ENCODE data around the gene LNPEP.

The LNPEP gene

DNA sequence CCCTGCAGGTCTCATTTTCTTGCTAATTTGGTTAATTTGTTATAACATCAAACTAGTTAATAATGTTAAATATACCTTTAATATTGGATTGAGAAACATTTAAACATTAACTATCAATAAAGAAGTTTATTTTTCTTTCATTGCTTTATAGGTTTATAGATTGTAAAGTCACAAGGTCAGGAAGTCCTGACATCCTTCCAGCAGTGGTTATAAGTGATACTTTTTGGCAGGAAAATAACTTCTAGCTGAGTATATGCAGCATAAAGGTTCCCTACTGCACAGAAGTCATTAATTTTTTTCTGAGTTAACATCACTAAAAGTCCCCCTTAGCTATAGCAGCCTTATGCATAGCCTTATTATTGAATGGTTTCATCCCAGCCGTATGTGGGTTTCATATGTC is 85.5 kb downstream of the LNPEP start:
- Histone ChIP-seq H3K27me3 (ENCODE audit: control insufficient read depth, insufficient read depth, low read length) (no peaks in the 10 kb centered on the region), H3K36me3 (ENCODE audit: control insufficient read depth, insufficient read depth, low read length) (peaks cover 21% of the 10 kb centered on the region), H3K27ac (ENCODE audit: low read depth, low read length) (no peak overlapping the region), H3K9ac (ENCODE audit: low read length) (no peak overlapping the region), H3K4me3 (ENCODE audit: low read length) (no peak overlapping the region), H3K4me1 (ENCODE audit: control insufficient read depth, insufficient read depth, low read length) (peaks cover 2% of the 10 kb centered on the region)

DNA sequence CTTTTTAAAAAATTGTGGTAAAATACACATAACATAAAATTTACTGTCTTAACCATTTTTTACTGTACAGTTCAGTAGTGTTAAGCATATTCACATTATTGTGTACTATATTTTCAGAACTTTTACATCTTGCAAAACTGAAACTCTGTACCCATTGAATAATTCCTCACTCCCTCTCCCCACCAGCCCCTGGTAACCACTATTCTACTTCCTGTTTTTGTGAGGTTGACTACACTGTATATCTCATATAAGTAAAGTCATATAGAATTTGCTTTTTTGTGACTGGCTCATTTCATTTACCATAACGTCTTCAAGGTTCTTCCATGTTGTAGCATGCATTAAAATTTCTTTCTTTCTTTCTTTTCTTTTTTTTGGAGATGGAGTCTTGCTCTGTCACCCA is 87.0 kb downstream of the LNPEP start:
- H3K4me1 ChIP-seq (ENCODE audit: control insufficient read depth, insufficient read depth, low read length), result peaks cover 2% of the 10 kb centered on the region
- peaks cover 25% of the 10 kb centered on the region for H3K36me3 ChIP-seq (ENCODE audit: control insufficient read depth, insufficient read depth, low read length)
- no peaks in the 10 kb centered on the region for H3K27me3 ChIP-seq (ENCODE audit: control insufficient read depth, insufficient read depth, low read length)
- no peak overlapping the region for H3K9ac ChIP-seq (ENCODE audit: low read length)
- H3K4me3 ChIP-seq (ENCODE audit: low read length), result no peak overlapping the region
- no peak overlapping the region for H3K27ac ChIP-seq (ENCODE audit: low read depth, low read length)

- Histone ChIP-seq H3K9ac (ENCODE audit: low read length) (no peak overlapping the region), H3K4me1 (ENCODE audit: control insufficient read depth, insufficient read depth, low read length) (no peaks in the 10 kb centered on the region), H3K4me3 (ENCODE audit: low read length) (no peak overlapping the region), H3K36me3 (ENCODE audit: control insufficient read depth, insufficient read depth, low read length) (peaks cover 31% of the 10 kb centered on the region), H3K27ac (ENCODE audit: low read depth, low read length) (no peak overlapping the region), H3K27me3 (ENCODE audit: control insufficient read depth, insufficient read depth, low read length) (no peaks in the 10 kb centered on the region)
Measured at GRCh38 chr5:97026721-97027120, 90.8 kb downstream of the LNPEP start.

DNA sequence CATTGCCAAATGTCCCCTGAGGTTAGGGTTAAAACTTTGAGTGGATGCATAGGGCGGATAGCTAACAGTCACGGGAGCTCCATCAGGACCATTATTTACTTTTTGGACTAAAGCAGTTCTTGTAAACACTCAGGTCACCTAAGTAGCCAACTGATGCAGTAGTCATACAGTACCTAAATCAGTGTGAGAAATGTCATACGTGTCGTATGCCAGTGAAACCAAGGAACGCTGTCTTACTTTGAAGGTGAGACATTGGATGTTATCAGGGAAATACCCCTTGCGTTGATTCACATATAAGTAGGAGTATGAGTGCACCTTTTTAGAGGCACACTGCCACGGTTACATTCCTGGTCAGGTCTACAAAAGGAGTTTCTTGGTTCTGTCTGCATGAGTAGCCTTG is 101.9 kb downstream of the LNPEP start:
- H3K27ac ChIP-seq (ENCODE audit: low read depth, low read length), result no peak overlapping the region
- no peak overlapping the region for H3K4me3 ChIP-seq (ENCODE audit: low read length)
- no peaks in the 10 kb centered on the region for H3K27me3 ChIP-seq (ENCODE audit: control insufficient read depth, insufficient read depth, low read length)
- no peaks in the 10 kb centered on the region for H3K36me3 ChIP-seq (ENCODE audit: control insufficient read depth, insufficient read depth, low read length)
- no peaks in the 10 kb centered on the region for H3K4me1 ChIP-seq (ENCODE audit: control insufficient read depth, insufficient read depth, low read length)
- no peak overlapping the region for H3K9ac ChIP-seq (ENCODE audit: low read length)

- Histone ChIP-seq H3K4me1 (ENCODE audit: control insufficient read depth, insufficient read depth, low read length) (no peaks in the 10 kb centered on the region), H3K27ac (ENCODE audit: low read depth, low read length) (no peak overlapping the region), H3K9ac (ENCODE audit: low read length) (no peak overlapping the region), H3K4me3 (ENCODE audit: low read length) (no peak overlapping the region), H3K36me3 (ENCODE audit: control insufficient read depth, insufficient read depth, low read length) (no peaks in the 10 kb centered on the region), H3K27me3 (ENCODE audit: control insufficient read depth, insufficient read depth, low read length) (no peaks in the 10 kb centered on the region)
Measured at GRCh38 chr5:97041239-97041638, 105.4 kb downstream of the LNPEP start.

GRCh38 chr5:97042996-97043395 is 107.1 kb downstream of the LNPEP start:
- Histone ChIP-seq H3K36me3 (ENCODE audit: control insufficient read depth, insufficient read depth, low read length) (no peaks in the 10 kb centered on the region), H3K4me3 (ENCODE audit: low read length) (no peak overlapping the region), H3K27ac (ENCODE audit: low read depth, low read length) (no peak overlapping the region), H3K9ac (ENCODE audit: low read length) (no peak overlapping the region), H3K27me3 (ENCODE audit: control insufficient read depth, insufficient read depth, low read length) (no peaks in the 10 kb centered on the region), H3K4me1 (ENCODE audit: control insufficient read depth, insufficient read depth, low read length) (no peaks in the 10 kb centered on the region)

DNA sequence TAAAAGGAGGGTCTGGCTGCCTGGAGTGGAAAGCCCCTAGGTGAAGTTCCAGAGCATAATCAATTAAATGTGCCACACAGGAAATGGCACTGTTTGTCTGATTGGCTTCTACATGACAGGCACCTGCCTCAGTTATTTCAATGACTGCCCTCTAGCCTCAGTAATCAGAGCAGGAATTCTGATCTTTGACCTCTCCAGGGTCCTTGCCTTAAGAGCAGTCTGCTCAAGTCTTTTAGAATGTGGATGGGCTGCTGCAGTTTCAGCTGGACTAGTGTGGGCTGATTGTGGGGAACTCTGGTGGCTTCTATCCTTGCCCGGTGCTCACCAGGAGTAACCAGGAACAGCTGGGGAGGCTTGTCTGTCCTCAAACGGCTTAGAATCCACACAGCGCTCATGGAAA is 107.6 kb downstream of the LNPEP start:
- no peaks in the 10 kb centered on the region for H3K4me1 ChIP-seq (ENCODE audit: control insufficient read depth, insufficient read depth, low read length)
- no peak overlapping the region for H3K4me3 ChIP-seq (ENCODE audit: low read length)
- H3K27me3 ChIP-seq (ENCODE audit: control insufficient read depth, insufficient read depth, low read length), result no peaks in the 10 kb centered on the region
- no peak overlapping the region for H3K9ac ChIP-seq (ENCODE audit: low read length)
- H3K27ac ChIP-seq (ENCODE audit: low read depth, low read length), result no peak overlapping the region
- H3K36me3 ChIP-seq (ENCODE audit: control insufficient read depth, insufficient read depth, low read length), result no peaks in the 10 kb centered on the region

DNA sequence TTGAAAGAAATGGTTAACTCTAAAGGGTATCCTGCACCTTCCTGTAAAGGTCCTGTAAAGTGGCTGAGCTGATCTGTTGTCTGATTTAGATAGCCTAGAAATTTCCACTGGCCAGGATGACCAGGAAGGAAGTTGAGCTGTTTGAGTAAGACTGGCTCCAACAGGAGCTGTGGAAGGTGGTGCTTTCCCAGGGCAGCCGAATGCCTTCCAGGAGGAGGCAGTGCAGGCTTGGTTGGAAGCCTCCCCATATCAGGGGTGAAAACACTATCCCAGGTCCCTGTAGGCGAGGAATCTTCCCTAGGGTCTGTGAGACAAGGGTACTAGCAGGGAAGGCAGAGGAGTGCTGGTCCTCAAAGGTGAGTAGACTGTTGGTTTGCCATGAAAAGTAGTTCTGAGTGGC is 108.2 kb downstream of the LNPEP start:
- Histone ChIP-seq H3K9ac (ENCODE audit: low read length) (no peak overlapping the region), H3K4me1 (ENCODE audit: control insufficient read depth, insufficient read depth, low read length) (no peaks in the 10 kb centered on the region), H3K36me3 (ENCODE audit: control insufficient read depth, insufficient read depth, low read length) (no peaks in the 10 kb centered on the region), H3K4me3 (ENCODE audit: low read length) (no peak overlapping the region), H3K27me3 (ENCODE audit: control insufficient read depth, insufficient read depth, low read length) (no peaks in the 10 kb centered on the region), H3K27ac (ENCODE audit: low read depth, low read length) (no peak overlapping the region)

GRCh38 chr5:97046270-97046982 is 110.5 kb downstream of the LNPEP start:
- Histone ChIP-seq H3K4me3 (ENCODE audit: low read length) (no peak overlapping the region), H3K4me1 (ENCODE audit: control insufficient read depth, insufficient read depth, low read length) (no peaks in the 10 kb centered on the region), H3K27me3 (ENCODE audit: control insufficient read depth, insufficient read depth, low read length) (no peaks in the 10 kb centered on the region), H3K9ac (ENCODE audit: low read length) (no peak overlapping the region), H3K27ac (ENCODE audit: low read depth, low read length) (no peak overlapping the region), H3K36me3 (ENCODE audit: control insufficient read depth, insufficient read depth, low read length) (no peaks in the 10 kb centered on the region)

- Histone ChIP-seq H3K27me3 (ENCODE audit: control insufficient read depth, insufficient read depth, low read length) (no peaks in the 10 kb centered on the region), H3K4me3 (ENCODE audit: low read length) (no peak overlapping the region), H3K27ac (ENCODE audit: low read depth, low read length) (no peak overlapping the region), H3K36me3 (ENCODE audit: control insufficient read depth, insufficient read depth, low read length) (no peaks in the 10 kb centered on the region), H3K9ac (ENCODE audit: low read length) (no peak overlapping the region), H3K4me1 (ENCODE audit: control insufficient read depth, insufficient read depth, low read length) (no peaks in the 10 kb centered on the region)
Measured at GRCh38 chr5:97047076-97047475, 111.2 kb downstream of the LNPEP start.

DNA sequence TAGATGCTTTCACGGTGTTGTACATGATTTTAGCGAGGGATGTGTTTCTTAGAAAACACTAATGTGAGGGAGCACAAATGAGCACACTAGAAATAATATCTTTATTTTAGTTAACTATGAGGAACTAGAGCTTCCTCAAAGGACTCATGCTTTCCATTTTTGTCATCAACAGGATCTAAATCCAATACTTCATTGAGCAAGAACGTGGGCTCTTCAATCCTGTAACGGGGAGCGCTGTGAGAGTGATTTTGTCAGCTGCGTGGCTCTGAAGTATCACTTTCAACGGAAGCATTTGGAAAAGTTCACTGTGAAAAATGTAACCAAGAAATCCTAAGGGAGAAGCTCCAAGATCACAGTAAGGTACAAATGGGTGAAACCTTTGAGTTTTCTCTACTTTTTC is 113.3 kb downstream of the LNPEP start:
- no peaks in the 10 kb centered on the region for H3K36me3 ChIP-seq (ENCODE audit: control insufficient read depth, insufficient read depth, low read length)
- H3K9ac ChIP-seq (ENCODE audit: low read length), result no peak overlapping the region
- no peaks in the 10 kb centered on the region for H3K27me3 ChIP-seq (ENCODE audit: control insufficient read depth, insufficient read depth, low read length)
- H3K4me3 ChIP-seq (ENCODE audit: low read length), result no peak overlapping the region
- no peak overlapping the region for H3K27ac ChIP-seq (ENCODE audit: low read depth, low read length)
- no peaks in the 10 kb centered on the region for H3K4me1 ChIP-seq (ENCODE audit: control insufficient read depth, insufficient read depth, low read length)

DNA sequence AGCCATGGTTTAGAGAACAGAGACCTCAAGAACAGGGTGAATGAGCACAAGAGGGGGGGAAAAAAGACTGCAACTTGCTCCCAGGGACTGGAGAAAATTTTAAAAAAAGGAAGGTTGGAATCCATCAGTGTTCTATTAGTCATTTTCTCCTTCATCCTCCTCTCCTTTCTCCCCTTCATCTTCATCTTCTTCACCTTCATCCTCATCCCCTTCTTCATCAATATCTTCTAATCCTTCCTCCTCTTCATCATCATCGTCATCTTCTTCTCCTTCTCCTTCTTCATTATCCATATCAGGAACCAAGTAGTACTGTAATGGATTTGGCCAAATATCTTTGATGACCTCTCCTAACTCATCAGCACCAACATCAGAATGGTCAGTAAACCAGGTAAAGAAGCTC is 120.4 kb downstream of the LNPEP start:
- Histone ChIP-seq H3K27me3 (ENCODE audit: control insufficient read depth, insufficient read depth, low read length) (no peaks in the 10 kb centered on the region), H3K4me1 (ENCODE audit: control insufficient read depth, insufficient read depth, low read length) (no peaks in the 10 kb centered on the region), H3K27ac (ENCODE audit: low read depth, low read length) (no peak overlapping the region), H3K9ac (ENCODE audit: low read length) (no peak overlapping the region), H3K36me3 (ENCODE audit: control insufficient read depth, insufficient read depth, low read length) (no peaks in the 10 kb centered on the region), H3K4me3 (ENCODE audit: low read length) (no peak overlapping the region)

- Histone ChIP-seq H3K36me3 (ENCODE audit: control insufficient read depth, insufficient read depth, low read length) (no peaks in the 10 kb centered on the region), H3K4me1 (ENCODE audit: control insufficient read depth, insufficient read depth, low read length) (no peaks in the 10 kb centered on the region), H3K27me3 (ENCODE audit: control insufficient read depth, insufficient read depth, low read length) (no peaks in the 10 kb centered on the region), H3K27ac (ENCODE audit: low read depth, low read length) (no peak overlapping the region), H3K9ac (ENCODE audit: low read length) (no peak overlapping the region), H3K4me3 (ENCODE audit: low read length) (no peak overlapping the region)
Measured at GRCh38 chr5:97062046-97062445, 126.2 kb downstream of the LNPEP start.
